Transverse colon (tissue), 4 donors: ENCODE data around the gene KIF21A.

Source experiments
- EP300 ChIP-seq: sonication (generic); formaldehyde crosslinking; IDR thresholded peaks from one replicate; pipeline ENCODE4 v1.6.1; 2017; ENCODE audit warnings: antibody characterized with exemption, low read depth
- POLR2AphosphoS5 ChIP-seq, 3 donors: sonication (generic); formaldehyde crosslinking; IDR thresholded peaks; one replicate each; pipeline ENCODE4 v1.6.1; 2016; ENCODE audit warnings: antibody characterized with exemption in 3 of 3
- TF ChIP-seq, protein P1 (sequence below), 5 experiments: fragments of 200-600 bp in 3 of 5; fragments of 450-650 bp in 2 of 5; sonication (generic) in 3 of 5; IDR thresholded peaks; 1 replicate in 2 of 5; 2 replicates in 3 of 5; pipeline ENCODE4 v1.5.1; 2016 to 2017; ENCODE audit warnings: antibody characterized with exemption in 5 of 5, inconsistent platforms in 3 of 5, mild to moderate bottlenecking in 2 of 5, moderate library complexity in 1 of 5

DNA sequence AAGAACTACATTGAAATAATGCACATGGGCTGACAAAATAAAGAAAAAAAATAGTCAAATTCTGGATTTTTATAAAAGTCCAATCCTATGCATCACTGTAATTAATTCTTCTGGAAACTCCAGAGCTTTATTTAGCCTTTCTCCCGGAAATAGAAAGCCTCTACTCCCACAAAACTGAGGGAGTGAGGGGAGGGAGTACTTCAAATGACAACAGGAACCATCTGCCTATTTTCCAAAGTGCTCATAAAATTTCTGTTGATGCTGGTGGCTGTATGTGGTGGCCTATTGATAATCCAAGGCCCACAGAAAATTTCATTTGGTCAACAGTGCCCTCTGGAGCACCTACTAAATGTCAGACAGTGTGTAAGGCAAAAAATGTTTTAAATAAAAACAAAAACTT lies 64.6 kb downstream of the KIF21A start:
- TF ChIP-seq, protein P1, sequence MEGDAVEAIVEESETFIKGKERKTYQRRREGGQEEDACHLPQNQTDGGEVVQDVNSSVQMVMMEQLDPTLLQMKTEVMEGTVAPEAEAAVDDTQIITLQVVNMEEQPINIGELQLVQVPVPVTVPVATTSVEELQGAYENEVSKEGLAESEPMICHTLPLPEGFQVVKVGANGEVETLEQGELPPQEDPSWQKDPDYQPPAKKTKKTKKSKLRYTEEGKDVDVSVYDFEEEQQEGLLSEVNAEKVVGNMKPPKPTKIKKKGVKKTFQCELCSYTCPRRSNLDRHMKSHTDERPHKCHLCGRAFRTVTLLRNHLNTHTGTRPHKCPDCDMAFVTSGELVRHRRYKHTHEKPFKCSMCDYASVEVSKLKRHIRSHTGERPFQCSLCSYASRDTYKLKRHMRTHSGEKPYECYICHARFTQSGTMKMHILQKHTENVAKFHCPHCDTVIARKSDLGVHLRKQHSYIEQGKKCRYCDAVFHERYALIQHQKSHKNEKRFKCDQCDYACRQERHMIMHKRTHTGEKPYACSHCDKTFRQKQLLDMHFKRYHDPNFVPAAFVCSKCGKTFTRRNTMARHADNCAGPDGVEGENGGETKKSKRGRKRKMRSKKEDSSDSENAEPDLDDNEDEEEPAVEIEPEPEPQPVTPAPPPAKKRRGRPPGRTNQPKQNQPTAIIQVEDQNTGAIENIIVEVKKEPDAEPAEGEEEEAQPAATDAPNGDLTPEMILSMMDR (IDR thresholded peaks at IDR 0.05): no peak
- no peak for TF ChIP-seq POLR2AphosphoS5 (IDR thresholded peaks at IDR 0.05)
- no peak for TF ChIP-seq EP300
